Suprapubic skin (tissue), 4 donors: ENCODE data around the gene UBA7. TPM values are rescaled to one million over a fixed set of nuclear protein-coding genes. Genes with fewer than 3 reads are reported as not detected.

Source experiments
- DNase-seq, 2 donors: peaks; one replicate each; pipeline ENCODE4 v3.0.0-alpha.2; 2019; ENCODE audit warnings: low spot score in 2 of 2
- H3K27ac ChIP-seq: fragments of 200-600 bp; sonication (generic); one replicate; pipeline ENCODE4 v1.5.1; 2019
- H3K27me3 ChIP-seq: fragments of 200-600 bp; sonication (generic); one replicate; pipeline ENCODE4 v1.5.1; 2019
- H3K36me3 ChIP-seq: fragments of 200-600 bp; sonication (generic); one replicate; pipeline ENCODE4 v1.5.1; 2019
- H3K4me1 ChIP-seq: fragments of 200-600 bp; sonication (generic); one replicate; pipeline ENCODE4 v1.5.1; 2019
- H3K4me3 ChIP-seq: fragments of 200-600 bp; sonication (generic); one replicate; pipeline ENCODE4 v1.5.1; 2019; ENCODE audit warnings: mild to moderate bottlenecking
- H3K9me3 ChIP-seq: fragments of 200-600 bp; sonication (generic); one replicate; pipeline ENCODE4 v1.5.1; 2019
- EP300 ChIP-seq: sonication (generic); formaldehyde crosslinking; IDR thresholded peaks from one replicate; pipeline ENCODE4 v1.6.1; 2017; ENCODE audit warnings: antibody characterized with exemption
- POLR2A ChIP-seq, 2 donors: fragments of 450-650 bp; IDR thresholded peaks; one replicate each; pipeline ENCODE4 v1.6.1; 2017; ENCODE audit warnings: antibody characterized with exemption in 2 of 2, mild to moderate bottlenecking in 2 of 2, moderate library complexity in 2 of 2
- POLR2AphosphoS5 ChIP-seq, 3 donors: sonication (generic); formaldehyde crosslinking; IDR thresholded peaks; one replicate each; pipeline ENCODE4 v1.6.1; 2017; ENCODE audit warnings: antibody characterized with exemption in 3 of 3
- WGBS: methylation state at CpG from one replicate; pipeline ENCODE4 v1.1.5; 2018; 5-methylcytosine and 5-hydroxymethylcytosine counted together
- total RNA-seq, 4 donors: library from RNA; depleted of rRNA; stranded (reverse); fragments of >200 nt; gene quantifications; one replicate each; pipeline ENCODE4 v1.1.0, GENCODE V29; 2016
- TF ChIP-seq, protein P1 (sequence below), 2 donors: fragments of 200-600 bp in 1 of 2; fragments of 450-650 bp in 1 of 2; sonication (generic) in 1 of 2; IDR thresholded peaks; one replicate each; pipeline ENCODE4 v1.5.1; 2016 to 2019; ENCODE audit warnings: antibody characterized with exemption in 2 of 2, mild to moderate bottlenecking in 1 of 2, moderate library complexity in 1 of 2

The UBA7 gene
- total RNA-seq, 4 donors from 2014 or later, result 15.3 to 54.4 (median 31.2) TPM

DNA sequence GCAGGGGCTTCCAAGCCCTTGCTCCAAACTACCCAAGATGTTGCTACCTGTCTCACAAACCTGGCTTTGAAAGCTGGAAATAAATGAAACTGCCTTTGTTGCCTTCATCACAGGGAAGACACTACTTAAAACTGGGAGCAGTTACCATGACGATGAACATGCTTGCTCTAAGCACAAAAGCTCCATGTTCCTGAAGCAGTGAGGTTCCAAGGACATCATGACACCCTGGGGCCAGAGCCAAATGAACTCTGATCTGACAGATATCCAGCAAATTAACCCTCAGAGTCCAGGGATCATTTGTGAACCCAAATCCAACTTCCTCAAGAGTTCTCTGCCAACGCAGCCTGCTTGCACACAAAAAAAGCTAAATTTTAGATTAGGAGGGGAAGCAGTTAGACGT lies 31.9 kb upstream of the UBA7 start:
- Histone ChIP-seq H3K9me3 (no peaks in the 10 kb centered on the region), H3K4me3 (no peak overlapping the region), H3K4me1 (no peaks in the 10 kb centered on the region), H3K27me3 (no peaks in the 10 kb centered on the region), H3K27ac (no peak overlapping the region), H3K36me3 (peaks cover 17% of the 10 kb centered on the region)
- WGBS, result 87% methylated on average over 3 of the region's 3 CpGs
- TF ChIP-seq EP300 (no peak), POLR2A (IDR thresholded peaks at IDR 0.05) (no peak), POLR2AphosphoS5 (IDR thresholded peaks at IDR 0.05) (no peak)
- TF ChIP-seq, protein P1, sequence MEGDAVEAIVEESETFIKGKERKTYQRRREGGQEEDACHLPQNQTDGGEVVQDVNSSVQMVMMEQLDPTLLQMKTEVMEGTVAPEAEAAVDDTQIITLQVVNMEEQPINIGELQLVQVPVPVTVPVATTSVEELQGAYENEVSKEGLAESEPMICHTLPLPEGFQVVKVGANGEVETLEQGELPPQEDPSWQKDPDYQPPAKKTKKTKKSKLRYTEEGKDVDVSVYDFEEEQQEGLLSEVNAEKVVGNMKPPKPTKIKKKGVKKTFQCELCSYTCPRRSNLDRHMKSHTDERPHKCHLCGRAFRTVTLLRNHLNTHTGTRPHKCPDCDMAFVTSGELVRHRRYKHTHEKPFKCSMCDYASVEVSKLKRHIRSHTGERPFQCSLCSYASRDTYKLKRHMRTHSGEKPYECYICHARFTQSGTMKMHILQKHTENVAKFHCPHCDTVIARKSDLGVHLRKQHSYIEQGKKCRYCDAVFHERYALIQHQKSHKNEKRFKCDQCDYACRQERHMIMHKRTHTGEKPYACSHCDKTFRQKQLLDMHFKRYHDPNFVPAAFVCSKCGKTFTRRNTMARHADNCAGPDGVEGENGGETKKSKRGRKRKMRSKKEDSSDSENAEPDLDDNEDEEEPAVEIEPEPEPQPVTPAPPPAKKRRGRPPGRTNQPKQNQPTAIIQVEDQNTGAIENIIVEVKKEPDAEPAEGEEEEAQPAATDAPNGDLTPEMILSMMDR (IDR thresholded peaks at IDR 0.05), result no peak
- no peak for DNase-seq

DNA sequence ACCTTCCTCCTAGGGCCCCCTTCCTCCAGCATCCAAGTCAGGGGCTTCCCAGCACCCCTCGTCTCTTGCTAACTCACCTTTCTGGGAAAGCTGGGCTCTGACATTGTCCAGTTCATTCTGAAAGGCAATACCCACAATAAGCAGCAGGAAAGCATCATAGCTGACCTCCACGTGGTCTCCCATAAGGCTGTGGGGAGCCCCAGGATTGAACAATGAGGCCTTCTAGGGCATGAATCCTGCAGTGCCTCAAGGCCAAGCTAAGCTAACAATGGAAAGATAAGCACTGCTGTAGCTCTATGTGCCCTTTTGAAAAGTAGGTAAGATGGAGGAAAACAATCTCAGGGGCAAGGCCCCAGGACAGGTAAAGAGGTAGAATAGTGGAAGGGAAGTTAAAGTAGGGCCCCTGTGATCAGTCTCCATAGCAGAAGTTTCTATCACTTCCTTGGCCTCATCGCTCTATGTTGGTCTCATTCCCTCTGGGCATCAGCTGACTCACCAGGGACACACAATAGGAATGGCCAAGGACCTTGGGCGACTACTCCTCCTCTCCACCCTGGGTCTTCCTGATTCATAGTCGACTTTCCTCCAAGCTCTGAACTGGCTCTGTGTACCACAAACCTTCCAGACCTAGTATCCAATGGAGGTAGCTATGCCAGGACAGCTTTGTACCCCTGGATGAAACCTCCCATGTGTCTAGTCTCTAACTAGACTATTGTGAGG lies 30.9 kb upstream of the UBA7 start:
- TF ChIP-seq EP300, result no peak
- TF ChIP-seq POLR2A (IDR thresholded peaks at IDR 0.05), result no peak
- TF ChIP-seq POLR2AphosphoS5 (IDR thresholded peaks at IDR 0.05), result no peak
- TF ChIP-seq, protein P1 (IDR thresholded peaks at IDR 0.05), result no peak
- no peaks in the 10 kb centered on the region for H3K9me3 ChIP-seq
- H3K4me1 ChIP-seq, result peaks cover under 1% of the 10 kb centered on the region
- H3K27ac ChIP-seq, result no peak overlapping the region
- H3K36me3 ChIP-seq, result peaks cover 17% of the 10 kb centered on the region
- no peak for DNase-seq
- H3K27me3 ChIP-seq, result no peaks in the 10 kb centered on the region
- WGBS, result 83% methylated on average over 5 of the region's 5 CpGs
- no peak overlapping the region for H3K4me3 ChIP-seq

DNA sequence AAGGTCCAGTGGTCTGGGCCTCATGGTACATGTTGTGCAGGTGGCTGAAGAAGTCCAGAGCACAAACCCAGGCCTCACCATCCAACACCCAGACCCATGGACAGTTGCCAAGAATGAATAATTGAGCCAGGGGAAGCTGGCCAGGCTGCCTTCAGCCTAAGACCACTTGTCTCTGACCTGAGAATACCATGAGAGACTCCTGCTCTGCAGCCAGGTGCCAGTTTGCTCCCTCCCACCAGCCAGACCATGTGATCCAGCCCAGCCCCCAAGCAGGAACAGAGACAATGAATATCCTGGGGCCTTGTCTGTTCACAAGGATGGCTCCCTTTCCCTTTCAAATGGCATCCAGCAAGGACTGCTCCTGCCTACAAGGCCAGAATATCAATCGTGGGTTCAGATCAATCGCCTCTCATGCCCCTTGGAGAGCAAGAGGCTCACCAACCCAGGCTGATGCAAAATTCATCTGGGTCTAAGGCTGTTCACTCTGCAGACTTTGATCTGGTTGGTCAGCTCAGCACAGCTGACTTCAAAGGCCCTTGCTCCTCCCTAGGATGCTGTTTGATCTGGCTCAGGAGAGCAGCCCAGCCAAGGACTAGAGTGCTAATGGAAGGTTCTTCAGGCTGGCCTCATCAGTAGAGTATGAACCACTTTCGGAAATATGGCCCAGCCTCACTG lies 29.2 kb upstream of the UBA7 start:
- H3K4me1 ChIP-seq, result peaks cover 5% of the 10 kb centered on the region
- 83% methylated on average over 2 of the region's 3 CpGs for WGBS
- DNase-seq, result no peak
- H3K4me3 ChIP-seq, result no peak overlapping the region
- H3K27ac ChIP-seq, result no peak overlapping the region
- peaks cover 17% of the 10 kb centered on the region for H3K36me3 ChIP-seq
- TF ChIP-seq, protein P1 (IDR thresholded peaks at IDR 0.05), result no peak
- TF ChIP-seq POLR2A (IDR thresholded peaks at IDR 0.05), result no peak
- no peak for TF ChIP-seq EP300
- no peak for TF ChIP-seq POLR2AphosphoS5 (IDR thresholded peaks at IDR 0.05)
- H3K27me3 ChIP-seq, result no peaks in the 10 kb centered on the region
- H3K9me3 ChIP-seq, result no peaks in the 10 kb centered on the region

DNA sequence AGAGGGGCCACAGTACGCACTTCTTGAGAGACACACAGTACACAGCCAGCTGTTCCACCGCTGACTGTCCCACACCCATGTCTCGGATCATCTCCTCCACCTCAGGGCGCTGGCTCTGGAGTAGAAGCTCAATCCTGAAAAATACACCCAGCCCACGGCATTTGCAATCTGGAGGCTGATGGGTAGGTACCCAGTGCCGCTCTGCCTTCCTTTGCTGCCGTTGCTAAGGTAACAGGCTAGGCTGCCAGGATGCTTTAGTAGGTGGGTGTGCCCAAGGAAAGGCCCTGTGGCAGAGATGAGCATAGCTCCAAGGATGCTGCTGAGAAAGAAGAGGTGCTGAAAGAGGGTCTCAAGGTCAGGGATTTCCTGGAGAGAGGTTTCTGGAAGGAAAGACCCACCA lies 28.1 kb upstream of the UBA7 start:
- Histone ChIP-seq H3K27me3 (no peaks in the 10 kb centered on the region), H3K36me3 (peaks cover 12% of the 10 kb centered on the region), H3K4me1 (peaks cover 5% of the 10 kb centered on the region), H3K9me3 (no peaks in the 10 kb centered on the region), H3K27ac (no peak overlapping the region), H3K4me3 (no peak overlapping the region)
- TF ChIP-seq, protein P1 (IDR thresholded peaks at IDR 0.05), result no peak
- no peak for TF ChIP-seq POLR2A (IDR thresholded peaks at IDR 0.05)
- no peak for TF ChIP-seq POLR2AphosphoS5 (IDR thresholded peaks at IDR 0.05)
- TF ChIP-seq EP300, result no peak
- no peak for DNase-seq
- WGBS, result 75% methylated on average over 7 of the region's 7 CpGs

DNA sequence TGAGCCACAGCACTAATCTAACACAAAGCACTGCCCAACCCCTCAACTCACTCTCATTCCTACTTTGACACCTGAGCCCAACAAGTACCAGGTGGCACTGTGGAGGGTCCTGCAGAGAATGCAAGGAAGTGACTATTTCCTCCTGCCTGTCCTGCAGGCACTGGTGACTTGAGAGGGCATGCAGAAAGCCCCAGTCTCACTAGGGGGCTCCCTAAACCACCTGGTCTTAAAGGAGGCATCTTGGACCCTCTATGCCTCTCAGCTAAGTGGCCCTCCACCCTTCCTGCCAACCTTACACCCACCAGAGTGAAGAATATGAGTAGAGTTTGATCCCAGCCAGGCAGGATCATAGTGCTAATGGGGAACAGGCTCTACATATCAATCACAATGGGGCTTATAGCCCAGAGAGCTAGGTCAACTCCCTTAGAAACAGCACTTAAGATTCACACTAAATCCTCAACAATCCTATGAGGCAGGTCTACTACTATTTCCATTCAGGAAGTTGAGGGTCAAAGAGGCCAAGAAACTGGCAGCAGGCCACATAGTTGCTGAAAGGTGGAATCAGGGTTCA lies 27.5 kb upstream of the UBA7 start:
- H3K4me1 ChIP-seq, result peaks cover 5% of the 10 kb centered on the region
- no peaks in the 10 kb centered on the region for H3K27me3 ChIP-seq
- peaks cover 12% of the 10 kb centered on the region for H3K36me3 ChIP-seq
- no peak overlapping the region for H3K4me3 ChIP-seq
- no peak for DNase-seq
- H3K9me3 ChIP-seq, result no peaks in the 10 kb centered on the region
- TF ChIP-seq EP300, result no peak
- TF ChIP-seq POLR2A (IDR thresholded peaks at IDR 0.05), result no peak
- TF ChIP-seq POLR2AphosphoS5 (IDR thresholded peaks at IDR 0.05), result no peak
- TF ChIP-seq, protein P1 (IDR thresholded peaks at IDR 0.05), result no peak
- H3K27ac ChIP-seq, result no peak overlapping the region
